Measurements from ENCODE around the gene THOC6.

GRCh38 chr16:3017794-3018506 lies 5.9 kb upstream of the THOC6 start, which contains the start of gene CLDN6:
- TF ChIP-seq CTCF (IDR thresholded peaks at IDR 0.05) = no peak
- no peak for TF ChIP-seq EZH2 (IDR thresholded peaks at IDR 0.05; ENCODE audit: borderline replicate concordance, insufficient read depth, low read depth, low read length, poor library complexity, severe bottlenecking)

Data from B cell (primary cell).